Thoracic aorta (tissue), 2 donors: Measurements from ENCODE around the gene IGF1. TPM values are rescaled to one million over a fixed set of nuclear protein-coding genes. Genes with fewer than 3 reads are reported as not detected.

Experiments
- ATAC-seq: fragments of 150-250 bp; one replicate; pipeline ENCODE4 v1.8.0; 2017; ENCODE audit warnings: low read depth; ENCODE audit not compliant: insufficient number of reproducible peaks, low FRiP score
- DNase-seq: peaks from one replicate; pipeline ENCODE4 v3.0.0-alpha.2; 2020; ENCODE audit warnings: low spot score
- H3K27ac ChIP-seq, 2 donors: fragments of 200-600 bp; sonication (generic); 1 replicate in 1 of 2; 2 replicates in 1 of 2; pipeline ENCODE4 v1.5.1; 2016; ENCODE audit warnings: mild to moderate bottlenecking in 2 of 2, moderate library complexity in 2 of 2
- H3K27me3 ChIP-seq: fragments of 200-600 bp; sonication (generic); replicated peaks from 2 replicates; pipeline ENCODE4 v1.6.0; 2016; ENCODE audit warnings: mild to moderate bottlenecking; ENCODE audit not compliant: insufficient read depth
- H3K36me3 ChIP-seq: fragments of 200-600 bp; sonication (generic); one replicate; pipeline ENCODE4 v1.5.1; 2016
- H3K4me1 ChIP-seq, 2 donors: fragments of 200-600 bp; sonication (generic); 1 replicate in 1 of 2; 2 replicates in 1 of 2; pipeline versions ENCODE4 v1.5.1 to v1.6.0; 2016; ENCODE audit warnings: low read depth in 2 of 2, mild to moderate bottlenecking in 1 of 2; ENCODE audit not compliant: control insufficient read depth in 1 of 2
- H3K4me3 ChIP-seq: fragments of 200-600 bp; sonication (generic); 2 replicates; pipeline ENCODE4 v1.5.1; 2016; ENCODE audit warnings: mild to moderate bottlenecking
- H3K9me3 ChIP-seq: fragments of 200-600 bp; sonication (generic); 2 replicates; pipeline ENCODE4 v1.5.1; 2016
- total RNA-seq, 2 donors: library from RNA; depleted of rRNA; stranded (reverse); fragments of >200 nt; gene quantifications; one replicate each; pipeline versions ENCODE4 v1.1.0 to v1.2.3, GENCODE V29; 2016
- TF ChIP-seq, protein P1 (sequence below): fragments of 200-600 bp; sonication (generic); IDR thresholded peaks from one replicate; pipeline ENCODE4 v1.5.1; 2019; ENCODE audit warnings: antibody characterized with exemption

Gene IGF1
- total RNA-seq, result 10 to 100 TPM; 37.9 to 44.0 TPM

DNA sequence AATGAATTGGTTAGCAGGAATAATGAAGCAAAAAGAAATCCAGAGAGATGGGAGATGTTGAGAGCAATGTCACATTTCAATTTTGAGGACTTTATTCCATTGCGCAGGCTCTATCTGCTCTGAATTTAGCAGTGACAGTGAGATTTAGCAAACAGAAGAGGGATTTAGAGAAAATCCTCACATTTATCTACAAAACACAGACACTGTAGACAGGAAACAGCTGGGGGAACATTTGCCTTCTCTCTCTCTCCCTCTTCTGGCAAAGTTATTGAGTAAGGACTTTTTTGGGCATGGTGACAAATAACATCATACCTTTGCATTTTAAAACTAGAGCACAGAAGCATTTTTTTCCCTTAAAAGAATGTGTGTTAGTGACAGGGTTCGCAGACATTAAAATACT is at the start of gene IGF1:
Gene IGF1, minus strand, starts transcription at position 158 of the 400 bp plus-strand sequence. CDS start 182 bp downstream, outside the sequence.
- no peaks in the 10 kb centered on the region for H3K27me3 ChIP-seq
- no peaks in the 10 kb centered on the region for H3K9me3 ChIP-seq
- H3K4me1 ChIP-seq, result peaks cover 11 to 33% of the 10 kb centered on the region in 2 donors
- TF ChIP-seq, protein P1, sequence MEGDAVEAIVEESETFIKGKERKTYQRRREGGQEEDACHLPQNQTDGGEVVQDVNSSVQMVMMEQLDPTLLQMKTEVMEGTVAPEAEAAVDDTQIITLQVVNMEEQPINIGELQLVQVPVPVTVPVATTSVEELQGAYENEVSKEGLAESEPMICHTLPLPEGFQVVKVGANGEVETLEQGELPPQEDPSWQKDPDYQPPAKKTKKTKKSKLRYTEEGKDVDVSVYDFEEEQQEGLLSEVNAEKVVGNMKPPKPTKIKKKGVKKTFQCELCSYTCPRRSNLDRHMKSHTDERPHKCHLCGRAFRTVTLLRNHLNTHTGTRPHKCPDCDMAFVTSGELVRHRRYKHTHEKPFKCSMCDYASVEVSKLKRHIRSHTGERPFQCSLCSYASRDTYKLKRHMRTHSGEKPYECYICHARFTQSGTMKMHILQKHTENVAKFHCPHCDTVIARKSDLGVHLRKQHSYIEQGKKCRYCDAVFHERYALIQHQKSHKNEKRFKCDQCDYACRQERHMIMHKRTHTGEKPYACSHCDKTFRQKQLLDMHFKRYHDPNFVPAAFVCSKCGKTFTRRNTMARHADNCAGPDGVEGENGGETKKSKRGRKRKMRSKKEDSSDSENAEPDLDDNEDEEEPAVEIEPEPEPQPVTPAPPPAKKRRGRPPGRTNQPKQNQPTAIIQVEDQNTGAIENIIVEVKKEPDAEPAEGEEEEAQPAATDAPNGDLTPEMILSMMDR, result no peak
- no peak within 1 kb of the TSS for H3K27ac ChIP-seq
- DNase-seq, result no peak
- no peaks in the 10 kb centered on the region for H3K36me3 ChIP-seq
- ATAC-seq, result no peak
- H3K4me3 ChIP-seq, result peak within 1 kb of the TSS; percentile 49

DNA sequence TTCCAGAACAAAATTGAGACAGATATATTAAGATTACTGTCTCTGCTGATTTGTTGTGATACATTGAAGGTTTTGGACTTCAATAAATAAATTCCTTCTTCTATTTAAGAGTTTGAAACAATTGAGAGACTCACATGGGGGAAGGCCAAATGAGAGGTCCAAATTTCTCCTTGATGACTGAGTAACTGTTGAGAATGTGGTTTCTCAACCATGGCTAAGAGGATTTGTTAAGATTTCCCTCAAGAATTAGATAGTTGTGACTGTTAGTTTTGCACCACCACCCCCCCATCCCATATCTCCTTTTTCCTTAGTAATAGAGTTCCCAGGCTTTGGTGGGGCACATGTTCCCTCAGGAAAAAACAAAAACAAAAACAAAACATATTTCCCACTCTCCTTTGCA is 47.7 kb upstream of the IGF1 start:
- no peaks in the 10 kb centered on the region for H3K9me3 ChIP-seq
- H3K27me3 ChIP-seq, result no peaks in the 10 kb centered on the region
- DNase-seq, result no peak
- no peak overlapping the region for H3K27ac ChIP-seq
- H3K4me3 ChIP-seq, result no peak overlapping the region
- no peaks in the 10 kb centered on the region for H3K36me3 ChIP-seq
- TF ChIP-seq, protein P1, result no peak
- ATAC-seq, result no peak
- H3K4me1 ChIP-seq, result no peaks in the 10 kb centered on the region

DNA sequence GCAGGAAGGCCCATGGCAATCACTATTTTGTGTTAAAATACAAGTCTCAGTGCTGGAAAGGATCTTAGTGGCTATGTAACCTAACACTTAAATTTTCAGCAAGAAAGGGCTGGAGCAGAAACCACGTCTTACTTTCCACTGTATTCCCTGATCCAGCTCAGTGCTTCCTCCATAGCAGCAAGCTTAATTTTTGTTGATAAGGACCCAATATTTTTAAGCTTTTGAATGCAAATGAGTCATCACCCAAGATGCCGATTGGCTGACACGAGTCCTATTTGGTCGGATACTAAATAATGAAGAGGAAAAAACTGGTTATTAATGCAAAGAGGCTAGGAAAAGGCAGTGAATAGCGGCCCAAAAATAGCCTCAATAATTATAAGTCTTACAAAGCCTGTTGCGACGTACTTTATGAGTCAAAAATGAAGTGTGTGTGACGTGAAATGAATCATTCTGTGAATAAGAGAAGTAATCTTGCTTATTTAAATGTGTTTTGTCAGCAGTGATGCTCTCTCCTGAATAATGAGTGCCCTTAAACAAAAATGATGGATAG is 46.9 kb upstream of the IGF1 start:
- H3K4me1 ChIP-seq, result no peaks in the 10 kb centered on the region
- DNase-seq (no peak), ATAC-seq (no peak)
- TF ChIP-seq, protein P1, result no peak
- no peak overlapping the region for H3K27ac ChIP-seq
- H3K4me3 ChIP-seq, result no peak overlapping the region
- no peaks in the 10 kb centered on the region for H3K36me3 ChIP-seq
- no peaks in the 10 kb centered on the region for H3K9me3 ChIP-seq
- H3K27me3 ChIP-seq, result no peaks in the 10 kb centered on the region

DNA sequence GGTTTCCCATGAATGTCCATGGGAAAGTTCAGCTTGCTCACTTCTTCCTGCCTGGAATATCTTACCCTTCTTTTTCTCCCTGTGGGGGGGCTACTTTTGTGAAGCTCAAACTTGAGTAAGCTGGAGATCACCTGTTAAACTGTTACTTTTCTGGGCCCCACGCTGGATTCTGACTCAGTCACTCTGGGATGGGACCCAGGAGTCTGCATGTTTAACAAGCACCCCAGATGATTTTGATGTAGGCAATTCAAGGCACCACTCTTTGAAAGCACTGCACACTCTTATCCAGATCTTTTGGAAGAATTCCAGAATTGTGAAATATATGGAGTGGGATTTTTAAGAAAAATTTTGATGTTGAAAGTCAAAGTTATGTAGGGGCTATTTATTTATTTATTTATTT is 46.3 kb upstream of the IGF1 start:
- no peak overlapping the region for H3K4me3 ChIP-seq
- H3K36me3 ChIP-seq, result no peaks in the 10 kb centered on the region
- no peak for ATAC-seq
- TF ChIP-seq, protein P1, result no peak
- no peaks in the 10 kb centered on the region for H3K4me1 ChIP-seq
- H3K9me3 ChIP-seq, result no peaks in the 10 kb centered on the region
- no peak overlapping the region for H3K27ac ChIP-seq
- no peak for DNase-seq
- no peaks in the 10 kb centered on the region for H3K27me3 ChIP-seq

DNA sequence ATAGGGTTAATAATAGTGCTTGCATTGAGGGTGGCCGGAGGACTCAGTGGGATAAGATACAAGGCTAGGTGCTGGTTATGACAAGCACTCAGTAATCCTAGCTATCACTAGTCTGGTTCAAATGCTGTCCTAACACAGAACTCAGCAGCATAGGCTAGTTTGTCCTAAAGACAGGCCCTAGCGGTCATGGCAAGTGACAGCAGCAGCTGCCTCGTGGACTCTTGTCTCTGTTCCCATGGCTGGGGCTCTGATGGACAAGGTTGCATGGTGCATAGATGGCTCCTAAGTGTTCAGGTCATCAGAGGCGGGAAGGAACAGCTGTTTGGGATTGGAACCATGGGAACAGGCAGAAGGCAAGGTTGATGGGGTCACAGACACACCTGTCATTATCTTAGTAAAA is 42.4 kb upstream of the IGF1 start:
- no peak for ATAC-seq

More for the DNA sequence above, 42.4 kb upstream of the IGF1 start:
- Histone ChIP-seq H3K9me3 (no peaks in the 10 kb centered on the region), H3K27ac (no peak overlapping the region), H3K4me1 (no peaks in the 10 kb centered on the region), H3K27me3 (no peaks in the 10 kb centered on the region), H3K4me3 (no peak overlapping the region), H3K36me3 (no peaks in the 10 kb centered on the region)
- TF ChIP-seq, protein P1, result no peak
- no peak for DNase-seq
